ENCODE data around the gene PRKCZ. TPM values are rescaled to one million over a fixed set of nuclear protein-coding genes. Genes with fewer than 3 reads are reported as not detected.

PRKCZ gene
- total and polyA plus RNA-seq, 9 of the 15 experiments (the other 6 are each of a cell fraction or from before 2014, with no cell fraction given) = 0.07 to 3.1 (median 1.3) TPM

DNA sequence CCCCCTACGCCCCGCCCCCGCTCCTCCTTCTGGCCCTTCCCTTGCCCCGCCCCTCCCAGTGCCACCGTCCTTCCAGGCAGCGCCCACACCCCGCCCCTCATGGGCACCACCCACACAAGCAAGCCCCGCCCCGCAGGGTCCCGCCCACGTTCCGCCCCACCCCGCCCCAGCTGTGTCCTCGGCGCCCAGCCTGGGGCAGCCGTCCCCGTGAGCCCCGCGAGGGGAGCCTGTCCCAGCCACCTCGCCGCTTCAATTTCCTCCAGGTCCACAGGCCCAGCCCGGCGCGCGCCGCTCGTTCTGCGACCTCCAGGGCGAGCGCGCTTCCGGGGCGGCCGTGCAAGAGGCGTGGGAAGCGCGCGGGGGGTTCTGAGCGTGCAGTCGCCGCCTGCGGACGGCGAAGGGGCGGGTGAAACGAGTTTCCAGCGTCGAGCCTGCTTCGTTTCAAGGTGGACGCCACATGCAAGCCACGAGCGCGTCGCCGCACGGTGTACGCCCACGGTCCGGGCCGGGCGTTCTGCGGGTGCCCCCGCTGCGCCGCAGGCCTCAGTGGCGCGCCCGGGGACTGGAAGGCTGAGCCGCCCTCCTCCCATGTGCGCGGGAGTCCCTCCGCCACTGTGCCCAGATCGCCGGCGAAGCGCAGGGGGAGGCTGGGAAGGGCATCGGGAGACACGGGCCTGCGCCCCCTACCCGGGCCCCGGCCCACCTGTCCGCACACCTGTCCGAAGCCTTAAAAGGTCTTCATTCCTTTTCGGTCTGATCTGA is 155.2 kb downstream of the PRKCZ start (continued):
- TF ChIP-seq RNF2 (IDR thresholded peaks at IDR 0.05) (peak; percentile 82), ZNF311 (CRISPR knock-in tag; IDR thresholded peaks at IDR 0.05) (no peak), ZNF398 (CRISPR knock-in tag; IDR thresholded peaks at IDR 0.05) (no peak), NFATC3 (IDR thresholded peaks at IDR 0.05) (no peak), PHF21A (IDR thresholded peaks at IDR 0.05; ENCODE audit: borderline replicate concordance, low read depth) (peak; percentile 35; the same call in 1 of the 2 replicates), PML (IDR thresholded peaks at IDR 0.05; ENCODE audit: low read length) (no peak), ATF4 (CRISPR knock-in tag; IDR thresholded peaks at IDR 0.05) (no peak), NFYB (IDR thresholded peaks at IDR 0.05; ENCODE audit: extremely low read depth, insufficient read length) (no peak), YY1 (IDR thresholded peaks at IDR 0.05; ENCODE audit: borderline replicate concordance in 1 of 3, control insufficient read depth in 1 of 3, extremely low read depth in 1 of 3, insufficient read depth in 3 of 3, insufficient read length in 1 of 3, insufficient replicate concordance in 2 of 3, low read depth in 1 of 3, low read length in 2 of 3) (no peak), GTF2E2 (tag; IDR thresholded peaks at IDR 0.05) (no peak), NR2C2 (CRISPR knock-in tag; IDR thresholded peaks at IDR 0.05) (peak; percentile 66), NR2C2 (tag; IDR thresholded peaks at IDR 0.05) (peak; percentile 38; the same call in 1 of the 2 replicates), RFX5 (IDR thresholded peaks at IDR 0.05; ENCODE audit: low read depth, low read length) (no peak), SETDB1 (IDR thresholded peaks at IDR 0.05; ENCODE audit: low read length) (no peak), NFRKB (IDR thresholded peaks at IDR 0.05; ENCODE audit: low read depth) (no peak), DMBX1 (CRISPR knock-in tag; IDR thresholded peaks at IDR 0.05; ENCODE audit: borderline replicate concordance) (peak; percentile 56; the same call in 1 of the 2 replicates), CAMTA2 (CRISPR knock-in tag; conservative IDR thresholded peaks at IDR 0.05) (no peak), PYGO2 (tag; IDR thresholded peaks at IDR 0.05) (no peak)
- TF ChIP-seq, protein P1, sequence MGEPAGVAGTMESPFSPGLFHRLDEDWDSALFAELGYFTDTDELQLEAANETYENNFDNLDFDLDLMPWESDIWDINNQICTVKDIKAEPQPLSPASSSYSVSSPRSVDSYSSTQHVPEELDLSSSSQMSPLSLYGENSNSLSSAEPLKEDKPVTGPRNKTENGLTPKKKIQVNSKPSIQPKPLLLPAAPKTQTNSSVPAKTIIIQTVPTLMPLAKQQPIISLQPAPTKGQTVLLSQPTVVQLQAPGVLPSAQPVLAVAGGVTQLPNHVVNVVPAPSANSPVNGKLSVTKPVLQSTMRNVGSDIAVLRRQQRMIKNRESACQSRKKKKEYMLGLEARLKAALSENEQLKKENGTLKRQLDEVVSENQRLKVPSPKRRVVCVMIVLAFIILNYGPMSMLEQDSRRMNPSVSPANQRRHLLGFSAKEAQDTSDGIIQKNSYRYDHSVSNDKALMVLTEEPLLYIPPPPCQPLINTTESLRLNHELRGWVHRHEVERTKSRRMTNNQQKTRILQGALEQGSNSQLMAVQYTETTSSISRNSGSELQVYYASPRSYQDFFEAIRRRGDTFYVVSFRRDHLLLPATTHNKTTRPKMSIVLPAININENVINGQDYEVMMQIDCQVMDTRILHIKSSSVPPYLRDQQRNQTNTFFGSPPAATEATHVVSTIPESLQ (CRISPR knock-in tag; IDR thresholded peaks at IDR 0.05) = peak; percentile 90; the same call in 1 of the 2 replicates
- TF ChIP-seq, protein P2, sequence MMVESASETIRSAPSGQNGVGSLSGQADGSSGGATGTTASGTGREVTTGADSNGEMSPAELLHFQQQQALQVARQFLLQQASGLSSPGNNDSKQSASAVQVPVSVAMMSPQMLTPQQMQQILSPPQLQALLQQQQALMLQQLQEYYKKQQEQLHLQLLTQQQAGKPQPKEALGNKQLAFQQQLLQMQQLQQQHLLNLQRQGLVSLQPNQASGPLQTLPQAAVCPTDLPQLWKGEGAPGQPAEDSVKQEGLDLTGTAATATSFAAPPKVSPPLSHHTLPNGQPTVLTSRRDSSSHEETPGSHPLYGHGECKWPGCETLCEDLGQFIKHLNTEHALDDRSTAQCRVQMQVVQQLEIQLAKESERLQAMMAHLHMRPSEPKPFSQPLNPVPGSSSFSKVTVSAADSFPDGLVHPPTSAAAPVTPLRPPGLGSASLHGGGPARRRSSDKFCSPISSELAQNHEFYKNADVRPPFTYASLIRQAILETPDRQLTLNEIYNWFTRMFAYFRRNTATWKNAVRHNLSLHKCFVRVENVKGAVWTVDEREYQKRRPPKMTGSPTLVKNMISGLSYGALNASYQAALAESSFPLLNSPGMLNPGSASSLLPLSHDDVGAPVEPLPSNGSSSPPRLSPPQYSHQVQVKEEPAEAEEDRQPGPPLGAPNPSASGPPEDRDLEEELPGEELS (CRISPR knock-in tag; IDR thresholded peaks at IDR 0.05; ENCODE audit: borderline replicate concordance) = peak; percentile 95; the same call in 1 of the 2 replicates
